SK-N-SH (cell line): ENCODE measurements around the gene RDH14. TPM values are rescaled to one million over a fixed set of nuclear protein-coding genes. Genes with fewer than 3 reads are reported as not detected.

ENCODE experiments used
- CTCF ChIA-PET: fragments of 300-600, 350-600 bp; formaldehyde crosslinking; extraction: SDS; loops from one replicate; lab custom pipeline; 2021; lab: Yijun Ruan, JAX
- POLR2A ChIA-PET: fragments of 350-600 bp; sonication (Branson Sonifier 250); formaldehyde crosslinking; extraction: SDS; loops from one replicate; lab custom pipeline; 2020; ENCODE audit warnings: antibody characterized with exemption, inconsistent platforms; lab: Yijun Ruan, JAX
- DNase-seq: peaks from one replicate; pipeline ENCODE4 v3.0.0; 2012
- H2AFZ ChIP-seq: fragments of 200-600 bp; sonication (generic); 2 replicates; pipeline ENCODE4 v1.8.1; 2016; ENCODE audit warnings: antibody characterized with exemption, mild to moderate bottlenecking, low read depth
- H3F3A ChIP-seq: fragments of 200-600 bp; sonication (generic); replicated peaks from 2 replicates; pipeline ENCODE3; 2016; ENCODE audit warnings: antibody characterized with exemption, mild to moderate bottlenecking; ENCODE audit not compliant: insufficient read depth
- H3K27ac ChIP-seq, 2 experiments: fragments of 200-500 bp in 1 of 2; fragments of 200-600 bp in 1 of 2; sonication (Bioruptor generic) in 1 of 2; sonication (generic), shearing (Covaris generic) in 1 of 2; 2 replicates each; pipeline versions ENCODE4 v1.5.1 to v1.6.1; 2014 to 2016; ENCODE audit warnings: low read depth in 2 of 2, inconsistent platforms in 1 of 2, low read length in 1 of 2, mild to moderate bottlenecking in 1 of 2, mixed read lengths in 1 of 2
- H3K27me3 ChIP-seq: fragments of 200-600 bp; sonication (generic), shearing (Covaris generic); 2 replicates; pipeline ENCODE4 v1.6.1; 2016; ENCODE audit warnings: mixed run types; ENCODE audit not compliant: insufficient read depth
- H3K36me3 ChIP-seq, 2 experiments: fragments of 200-500 bp in 1 of 2; fragments of 200-600 bp in 1 of 2; sonication (Bioruptor generic) in 1 of 2; sonication (generic) in 1 of 2; replicated peaks in 1 of 2; 2 replicates each; pipeline versions ENCODE3 to v1.5.1; 2014 to 2016; ENCODE audit warnings: low read length in 1 of 2, mild to moderate bottlenecking in 1 of 2; ENCODE audit not compliant: insufficient read depth in 2 of 2, control insufficient read depth in 1 of 2
- H3K4me1 ChIP-seq, 2 experiments: fragments of 200-500 bp in 1 of 2; fragments of 200-600 bp in 1 of 2; sonication (Bioruptor generic) in 1 of 2; sonication (generic), shearing (Covaris generic) in 1 of 2; 2 replicates each; pipeline versions ENCODE4 v1.5.1 to v1.6.1; 2014 to 2016; ENCODE audit warnings: low read depth in 1 of 2, low read length in 1 of 2, mixed run types in 1 of 2; ENCODE audit not compliant: insufficient read depth in 2 of 2, control insufficient read depth in 1 of 2
- H3K4me2 ChIP-seq: fragments of 200-600 bp; sonication (generic), shearing (Covaris generic); 2 replicates; pipeline ENCODE4 v1.6.1; 2017; ENCODE audit warnings: mixed run types
- H3K4me3 ChIP-seq, 2 experiments: fragments of 200-500 bp in 1 of 2; fragments of 200-600 bp in 1 of 2; sonication (Bioruptor generic) in 1 of 2; sonication (generic), shearing (Covaris generic) in 1 of 2; 2 replicates each; pipeline versions ENCODE4 v1.5.1 to v1.8.1; 2014 to 2016; ENCODE audit warnings: low read depth in 2 of 2, inconsistent platforms in 1 of 2, low read length in 1 of 2, mild to moderate bottlenecking in 1 of 2, mixed read lengths in 1 of 2, moderate library complexity in 1 of 2
- H3K79me2 ChIP-seq: fragments of 200-600 bp; sonication (generic); 2 replicates; pipeline ENCODE4 v1.8.1; 2017; ENCODE audit warnings: mild to moderate bottlenecking; ENCODE audit not compliant: insufficient read depth
- H3K9ac ChIP-seq: fragments of 200-600 bp; sonication (generic); 2 replicates; pipeline ENCODE4 v1.6.1; 2017; ENCODE audit warnings: mixed run types
- H3K9me2 ChIP-seq: fragments of 200-600 bp; sonication (generic); 2 replicates; pipeline ENCODE4 v1.6.1; 2017; ENCODE audit warnings: mixed run types
- H3K9me3 ChIP-seq: fragments of 200-600 bp; sonication (generic); 2 replicates; pipeline ENCODE4 v1.6.1; 2017; ENCODE audit warnings: mixed run types, mild to moderate bottlenecking, moderate library complexity
- H4K20me1 ChIP-seq: fragments of 200-600 bp; sonication (generic); 2 replicates; pipeline ENCODE4 v1.6.1; 2017; ENCODE audit warnings: mild to moderate bottlenecking, mixed run types; ENCODE audit not compliant: insufficient read depth
- CHD2 ChIP-seq: fragments of 150-350 bp; IDR thresholded peaks from 2 replicates; pipeline ENCODE4 v1.6.1; 2018; ENCODE audit warnings: low read length; ENCODE audit not compliant: partially characterized antibody
- CTCF ChIP-seq: fragments of 200-600 bp; sonication (generic); IDR thresholded peaks from 2 replicates; pipeline ENCODE4 v1.6.1; 2017; ENCODE audit warnings: antibody characterized with exemption, mild to moderate bottlenecking, moderate library complexity
- EP300 ChIP-seq, 2 experiments: IDR thresholded peaks; 2 replicates each; pipeline versions ENCODE4 v1.4.0 to v1.6.1; 2012; ENCODE audit warnings: borderline replicate concordance in 1 of 2, low read depth in 1 of 2, low read length in 1 of 2
- EZH2phosphoT487 ChIP-seq: fragments of 200-600 bp; sonication (generic); IDR thresholded peaks from 2 replicates; pipeline ENCODE4 v1.6.1; 2017; ENCODE audit warnings: low read depth, mixed run types, mild to moderate bottlenecking, antibody characterized with exemption, moderate library complexity, borderline replicate concordance
- FOSL2 ChIP-seq: IDR thresholded peaks from 2 replicates; pipeline ENCODE4 v1.4.0; 2012; ENCODE audit warnings: low read depth, mild to moderate bottlenecking, moderate library complexity, borderline replicate concordance
- FOXJ3 ChIP-seq: sonication (generic); formaldehyde crosslinking; IDR thresholded peaks from 2 replicates; pipeline ENCODE4 v1.5.1; 2020; ENCODE audit warnings: mild to moderate bottlenecking, missing genetic modification reagents
- FOXM1 ChIP-seq: IDR thresholded peaks from 2 replicates; pipeline ENCODE4 v1.4.0; 2012; ENCODE audit warnings: low read depth, mild to moderate bottlenecking
- GABPA ChIP-seq: IDR thresholded peaks from 2 replicates; pipeline ENCODE4 v1.4.0; 2012; ENCODE audit warnings: low read depth, mild to moderate bottlenecking
- IRF3 ChIP-seq: fragments of 150-350 bp; IDR thresholded peaks from 2 replicates; pipeline ENCODE4 v1.6.1; 2016; ENCODE audit warnings: mild to moderate bottlenecking, low read depth, low read length
- MXI1 ChIP-seq: IDR thresholded peaks from 2 replicates; pipeline ENCODE4 v1.6.1; 2012; ENCODE audit warnings: mild to moderate bottlenecking, low read depth, low read length, improper control_type of control experiment
- NFIC ChIP-seq: IDR thresholded peaks from 2 replicates; pipeline ENCODE4 v1.4.0; 2012; ENCODE audit warnings: borderline replicate concordance
- NRF1 ChIP-seq: IDR thresholded peaks from 2 replicates; pipeline ENCODE4 v1.6.1; 2012; ENCODE audit warnings: low read depth, mild to moderate bottlenecking, low read length
- PBX3 ChIP-seq: IDR thresholded peaks from 2 replicates; pipeline ENCODE4; 2012
- POLR2AphosphoS5 ChIP-seq: IDR thresholded peaks from 2 replicates; pipeline ENCODE4 v1.6.1; 2012; ENCODE audit warnings: low read depth, low read length
- RCOR1 ChIP-seq: fragments of 150-350 bp; IDR thresholded peaks from 2 replicates; pipeline ENCODE4 v1.6.1; 2017; ENCODE audit warnings: antibody characterized with exemption, low read length
- REST ChIP-seq: IDR thresholded peaks from 2 replicates; pipeline ENCODE4 v1.6.1; 2012; ENCODE audit warnings: mild to moderate bottlenecking, low read depth, low read length, moderate library complexity
- RXRA ChIP-seq: IDR thresholded peaks from 2 replicates; pipeline ENCODE4 v1.4.0; 2012; ENCODE audit warnings: low read depth, mild to moderate bottlenecking, borderline replicate concordance
- SIN3A ChIP-seq: IDR thresholded peaks from 2 replicates; pipeline ENCODE4 v1.6.1; 2012; ENCODE audit warnings: low read depth, mild to moderate bottlenecking, low read length, moderate library complexity, borderline replicate concordance
- TAF1 ChIP-seq: IDR thresholded peaks from 2 replicates; pipeline ENCODE4 v1.6.1; 2012; ENCODE audit warnings: low read depth, mild to moderate bottlenecking, low read length, moderate library complexity, borderline replicate concordance
- TEAD4 ChIP-seq: IDR thresholded peaks from 2 replicates; pipeline ENCODE4 v1.4.0; 2012; ENCODE audit warnings: mild to moderate bottlenecking, borderline replicate concordance; ENCODE audit not compliant: insufficient read depth
- WGBS: methylation state at CpG from one replicate; pipeline ENCODE4 v1.1.6; 2017; ENCODE audit warnings: low lambda C conversion rate; 5-methylcytosine and 5-hydroxymethylcytosine counted together
- polyA plus RNA-seq, 3 experiments: library from polyadenylated mRNA; depleted of rRNA; stranded (reverse); fragments of >200 nt; gene quantifications; 2 replicates each; pipeline ENCODE4 v1.2.3, GENCODE V29; 2012

Gene RDH14
- polyA plus RNA-seq, 1 of the 3 experiments (the other 2 are of a cell fraction): 20.2 TPM

GRCh38 chr2:18506883-18507509 lies 53.5 kb downstream of the RDH14 start:
- Histone ChIP-seq H3K9ac (no peak overlapping the region), H3K27me3 (no peaks in the 10 kb centered on the region), H3K4me1 (no peaks in the 10 kb centered on the region), H3K27ac (no peak overlapping the region), H3K4me2 (no peak overlapping the region), H3K9me3 (peaks cover 4% of the 10 kb centered on the region; the same call in 1 of the 2 replicates), H3K9me2 (no peaks in the 10 kb centered on the region), H2AFZ (0 out of 2 replicates have a peak overlapping the region, but pooled peaks have one; percentile 9), H4K20me1 (no peaks in the 10 kb centered on the region), H3K36me3 (no peaks in the 10 kb centered on the region), H3F3A (peaks cover 5% of the 10 kb centered on the region)
- TF ChIP-seq FOXJ3 (CRISPR knock-in tag): no peak
- TF ChIP-seq GABPA: no peak
- no peak for TF ChIP-seq TEAD4
- TF ChIP-seq IRF3: no peak
- TF ChIP-seq EZH2phosphoT487: no peak
- TF ChIP-seq PBX3: no peak
- TF ChIP-seq NFIC: no peak
- no peak for TF ChIP-seq POLR2AphosphoS5
- no peak for TF ChIP-seq CHD2
- no peak for TF ChIP-seq FOXM1
- no peak for TF ChIP-seq EP300 (IDR thresholded peaks at IDR 0.05; ENCODE audit: borderline replicate concordance in 1 of 2, low read depth in 1 of 2, low read length in 1 of 2)
- TF ChIP-seq NRF1: no peak
- TF ChIP-seq RCOR1: no peak
- TF ChIP-seq MXI1: no peak
- no peak for TF ChIP-seq SIN3A
- no peak for TF ChIP-seq FOSL2
- no peak for TF ChIP-seq CTCF
- no peak for TF ChIP-seq REST
- TF ChIP-seq RXRA: no peak
- TF ChIP-seq TAF1: no peak
- TF ChIP-seq, all 33 proteins: peak for 0
- CTCF ChIA-PET: interaction anchor here (1.4 to 4.0 kb wide), 2 partner anchors 14 to 20 kb away, joined by 3 to 29 read pairs; no protein-coding TSS in a partner anchor
- POLR2A ChIA-PET: no interaction called here
- WGBS: 83% methylated on average over 8 of the region's 8 CpGs
- H3K4me3 ChIP-seq: no peak overlapping the region
- no peaks in the 10 kb centered on the region for H3K79me2 ChIP-seq
- no peak for DNase-seq
